ENCODE measurements around the gene TMEM181. TPM values are rescaled to one million over a fixed set of nuclear protein-coding genes. Genes with fewer than 3 reads are reported as not detected.
A peak's percentile ranks its signal among the peaks of the same experiment; 100 is the strongest.

TMEM181 gene
- 38.5 TPM for polyA plus RNA-seq
- long read RNA-seq, donor 1: 0 reads
- long read RNA-seq, donor 2, full-length matches to known transcripts: 1 of 356 reads
- long read RNA-seq, donor 2, partial matches to known transcripts: 185 of 356 reads
- long read RNA-seq, donor 2, other reads (novel, unspliced or antisense): 170 of 356 reads
- long read RNA-seq, donor 3, partial matches to known transcripts: 383 of 628 reads
- long read RNA-seq, donor 3, other reads (novel, unspliced or antisense): 245 of 628 reads
- long read RNA-seq, donor 4: 0 reads
- long read RNA-seq, donor 5: 0 reads
- long read RNA-seq, donor 6, partial matches to known transcripts: 37 of 255 reads
- long read RNA-seq, donor 6, other reads (novel, unspliced or antisense): 218 of 255 reads
- long read RNA-seq, donor 7: 0 reads
- long read RNA-seq, donor 8: 0 reads
- long read RNA-seq, donor 9, partial matches to known transcripts: 6 of 15 reads
- long read RNA-seq, donor 9, other reads (novel, unspliced or antisense): 9 of 15 reads
- long read RNA-seq, donor 10, full-length matches to known transcripts: 1 of 361 reads
- long read RNA-seq, donor 10, partial matches to known transcripts: 157 of 361 reads
- long read RNA-seq, donor 10, other reads (novel, unspliced or antisense): 203 of 361 reads
- long read RNA-seq, donor 11, full-length matches to known transcripts: 1 of 9 reads
- long read RNA-seq, donor 11, partial matches to known transcripts: 0 of 9 reads
- long read RNA-seq, donor 11, other reads (novel, unspliced or antisense): 8 of 9 reads

- peak; percentile 86 to 92 for DNase-seq
- no CpG with 5 or more reads among the region's 120 CpGs for WGBS (ENCODE audit: insufficient coverage, low lambda C conversion rate)
- peak within 1 kb of the TSS; percentile 77 for H3K27ac ChIP-seq (ENCODE audit: low read length)
- H3K27me3 ChIP-seq (ENCODE audit: control insufficient read depth, insufficient read depth, low read length): no peaks in the 10 kb centered on the region
- H3K4me3 ChIP-seq (ENCODE audit: low read length): peak within 1 kb of the TSS; percentile 73
- no peaks in the 10 kb centered on the region for H3K9me3 ChIP-seq (ENCODE audit: control insufficient read depth, low read depth, low read length)
- H3K36me3 ChIP-seq (ENCODE audit: control insufficient read depth, insufficient read depth, low read length): no peaks in the 10 kb centered on the region
- peaks cover 17% of the 10 kb centered on the region for H3K4me1 ChIP-seq (ENCODE audit: control insufficient read depth, insufficient read depth, low read length)
Observed at GRCh38 chr6:158559895-158560835, at the start of gene TMEM181. Gene TMEM181 (plus strand): TSS chr6:158560091. CDS start chr6:158560225, 134 bp downstream.

DNA sequence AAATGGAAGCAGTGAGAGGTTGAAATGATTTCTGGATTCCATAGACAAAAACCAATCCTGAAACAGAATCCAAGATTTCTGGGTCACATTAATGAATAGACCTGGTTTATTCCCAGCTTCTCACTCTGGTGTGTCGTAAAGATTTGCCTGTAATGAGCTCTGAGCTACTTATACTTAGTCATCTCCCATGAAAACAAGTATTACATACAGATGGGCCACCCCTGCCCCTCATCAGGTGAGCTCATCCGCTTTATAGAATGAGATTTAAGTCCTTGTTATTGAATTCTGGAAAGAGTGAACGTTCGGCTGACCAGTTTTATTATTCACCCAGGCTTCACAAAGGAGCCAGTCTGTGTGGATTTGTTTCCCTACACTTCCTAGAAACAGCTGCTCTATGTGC is 47.1 kb upstream of the TMEM181 start:
- Histone ChIP-seq H3K4me1 (ENCODE audit: control insufficient read depth, insufficient read depth, low read length) (peaks cover 2% of the 10 kb centered on the region), H3K9me3 (ENCODE audit: control insufficient read depth, low read depth, low read length) (no peaks in the 10 kb centered on the region), H3K36me3 (ENCODE audit: control insufficient read depth, insufficient read depth, low read length) (peaks cover 2% of the 10 kb centered on the region), H3K27me3 (ENCODE audit: control insufficient read depth, insufficient read depth, low read length) (peaks cover 3% of the 10 kb centered on the region), H3K4me3 (ENCODE audit: low read length) (no peak overlapping the region), H3K27ac (ENCODE audit: low read length) (no peak overlapping the region)
- 100% methylated on average over 1 of the region's 4 CpGs for WGBS (ENCODE audit: insufficient coverage, low lambda C conversion rate)
- DNase-seq: no peak

DNA sequence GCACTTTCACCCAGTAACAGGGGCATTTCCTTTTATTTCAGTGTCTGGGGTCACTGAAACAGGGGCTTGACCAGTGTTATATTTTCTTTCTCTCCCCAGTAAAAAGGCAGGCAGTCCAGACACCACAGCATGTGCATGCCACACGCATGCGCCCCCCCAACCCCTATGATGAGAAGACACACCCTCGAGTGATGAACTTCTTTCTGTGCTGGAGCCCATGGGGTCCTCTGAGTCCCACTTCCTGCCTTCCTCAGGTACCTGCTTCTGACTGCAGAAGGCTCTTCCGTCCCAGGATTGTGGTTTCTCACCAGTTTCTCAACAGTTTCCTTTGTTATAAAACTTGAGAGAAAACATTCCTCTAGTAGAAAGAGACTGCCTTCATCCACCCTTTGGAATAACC is 45.7 kb upstream of the TMEM181 start:
- no peak for DNase-seq
- H3K27me3 ChIP-seq (ENCODE audit: control insufficient read depth, insufficient read depth, low read length): peaks cover 7% of the 10 kb centered on the region
- no peak overlapping the region for H3K27ac ChIP-seq (ENCODE audit: low read length)
- WGBS (ENCODE audit: insufficient coverage, low lambda C conversion rate): no CpG with 5 or more reads among the region's 4 CpGs
- no peaks in the 10 kb centered on the region for H3K9me3 ChIP-seq (ENCODE audit: control insufficient read depth, low read depth, low read length)
- peaks cover 6% of the 10 kb centered on the region for H3K4me1 ChIP-seq (ENCODE audit: control insufficient read depth, insufficient read depth, low read length)
- H3K4me3 ChIP-seq (ENCODE audit: low read length): no peak overlapping the region
- H3K36me3 ChIP-seq (ENCODE audit: control insufficient read depth, insufficient read depth, low read length): peaks cover 2% of the 10 kb centered on the region

GRCh38 chr6:158514991-158515390 is 44.9 kb upstream of the TMEM181 start:
- Histone ChIP-seq H3K36me3 (ENCODE audit: control insufficient read depth, insufficient read depth, low read length) (peaks cover 2% of the 10 kb centered on the region), H3K27ac (ENCODE audit: low read length) (no peak overlapping the region), H3K4me3 (ENCODE audit: low read length) (no peak overlapping the region), H3K4me1 (ENCODE audit: control insufficient read depth, insufficient read depth, low read length) (peaks cover 6% of the 10 kb centered on the region), H3K27me3 (ENCODE audit: control insufficient read depth, insufficient read depth, low read length) (peaks cover 7% of the 10 kb centered on the region), H3K9me3 (ENCODE audit: control insufficient read depth, low read depth, low read length) (no peaks in the 10 kb centered on the region)
- DNase-seq: no peak
- WGBS (ENCODE audit: insufficient coverage, low lambda C conversion rate): no CpG with 5 or more reads among the region's 8 CpGs

DNA sequence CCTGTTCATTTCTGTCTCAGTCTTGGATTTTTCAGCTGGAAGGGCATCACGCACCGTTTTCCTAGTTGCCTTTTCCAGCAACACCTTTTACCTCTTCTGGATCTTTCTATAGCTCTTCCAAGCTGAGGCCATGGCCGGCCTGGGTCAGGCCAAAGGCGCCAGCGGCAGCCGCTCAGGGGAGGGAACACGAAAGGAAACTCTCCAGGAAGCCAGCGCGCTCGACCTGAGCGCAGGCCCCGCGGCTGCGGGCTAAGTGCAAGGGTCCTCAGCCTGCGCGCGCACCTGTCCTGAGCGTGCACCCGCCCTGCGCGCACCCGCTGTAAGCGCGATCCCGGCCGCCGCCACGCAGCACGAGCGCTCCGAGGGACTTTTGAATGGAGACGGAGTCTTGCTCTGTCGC is 43.8 kb upstream of the TMEM181 start:
- DNase-seq: peak; percentile 65 to 83
- H3K9me3 ChIP-seq (ENCODE audit: control insufficient read depth, low read depth, low read length): no peaks in the 10 kb centered on the region
- H3K36me3 ChIP-seq (ENCODE audit: control insufficient read depth, insufficient read depth, low read length): no peaks in the 10 kb centered on the region
- H3K4me3 ChIP-seq (ENCODE audit: low read length): peak overlapping the region; percentile 17
- WGBS (ENCODE audit: insufficient coverage, low lambda C conversion rate): no CpG with 5 or more reads among the region's 33 CpGs
- peak overlapping the region; percentile 21 for H3K27ac ChIP-seq (ENCODE audit: low read length)
- H3K27me3 ChIP-seq (ENCODE audit: control insufficient read depth, insufficient read depth, low read length): peaks cover 7% of the 10 kb centered on the region
- H3K4me1 ChIP-seq (ENCODE audit: control insufficient read depth, insufficient read depth, low read length): peaks cover 6% of the 10 kb centered on the region

GRCh38 chr6:158517038-158517437 is 42.9 kb upstream of the TMEM181 start:
- Histone ChIP-seq H3K4me1 (ENCODE audit: control insufficient read depth, insufficient read depth, low read length) (peaks cover 6% of the 10 kb centered on the region), H3K27ac (ENCODE audit: low read length) (no peak overlapping the region), H3K36me3 (ENCODE audit: control insufficient read depth, insufficient read depth, low read length) (no peaks in the 10 kb centered on the region), H3K4me3 (ENCODE audit: low read length) (no peak overlapping the region), H3K9me3 (ENCODE audit: control insufficient read depth, low read depth, low read length) (no peaks in the 10 kb centered on the region), H3K27me3 (ENCODE audit: control insufficient read depth, insufficient read depth, low read length) (peaks cover 7% of the 10 kb centered on the region)
- DNase-seq: no peak
- no CpG with 5 or more reads among the region's 8 CpGs for WGBS (ENCODE audit: insufficient coverage, low lambda C conversion rate)

GRCh38 chr6:158517581-158517980 is 42.3 kb upstream of the TMEM181 start:
- H3K9me3 ChIP-seq (ENCODE audit: control insufficient read depth, low read depth, low read length): no peaks in the 10 kb centered on the region
- no CpG with 5 or more reads among the region's 5 CpGs for WGBS (ENCODE audit: insufficient coverage, low lambda C conversion rate)

DNA sequence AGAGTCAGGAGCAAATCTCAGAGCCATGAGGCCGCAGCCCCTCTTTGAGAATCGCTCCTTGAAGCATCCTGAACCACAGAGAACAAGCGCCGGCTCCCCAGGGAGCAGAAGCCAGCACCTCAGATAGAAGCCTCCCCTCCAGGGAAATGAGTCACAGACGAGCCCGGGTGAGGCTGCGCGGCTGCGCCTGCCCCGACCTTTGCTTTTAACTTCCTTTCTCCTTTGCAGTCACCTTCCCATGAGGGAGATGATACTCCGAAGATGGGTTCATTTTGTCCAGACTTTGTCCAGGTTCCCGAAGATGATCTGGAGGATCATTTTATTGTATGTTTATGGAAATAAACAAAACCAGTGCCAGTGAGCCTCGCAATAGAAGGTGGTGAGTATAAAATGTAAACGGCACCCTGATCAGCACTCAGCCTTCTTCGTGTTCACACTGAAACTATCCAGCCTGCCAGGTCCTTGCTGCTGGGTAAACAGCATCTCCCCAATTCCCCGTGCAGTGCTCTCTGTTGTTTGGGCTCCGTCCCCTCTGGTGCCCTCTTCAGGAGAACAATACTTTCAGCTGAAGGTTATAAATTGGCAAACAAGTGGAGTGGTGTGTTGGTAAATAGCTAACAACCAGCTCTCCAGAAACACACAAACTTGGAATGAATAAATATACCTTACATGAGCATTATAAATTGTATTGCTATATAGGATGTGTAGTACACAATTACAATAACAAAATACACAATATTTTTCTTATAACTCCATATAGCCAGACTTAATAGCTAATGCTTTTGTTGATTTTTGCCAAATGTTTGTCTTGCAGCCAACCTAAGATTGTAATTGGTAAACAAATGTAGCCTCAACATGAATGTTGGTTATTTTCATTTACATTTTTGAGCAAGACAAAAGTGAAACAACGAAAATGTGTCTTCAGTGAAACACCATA is 41.4 kb upstream of the TMEM181 start:
- H3K4me1 ChIP-seq (ENCODE audit: control insufficient read depth, insufficient read depth, low read length): peaks cover 6% of the 10 kb centered on the region
- H3K27me3 ChIP-seq (ENCODE audit: control insufficient read depth, insufficient read depth, low read length): peaks cover 7% of the 10 kb centered on the region
- DNase-seq: peak; percentile 33 to 77
- H3K27ac ChIP-seq (ENCODE audit: low read length): no peak overlapping the region
- H3K9me3 ChIP-seq (ENCODE audit: control insufficient read depth, low read depth, low read length): no peaks in the 10 kb centered on the region
- H3K36me3 ChIP-seq (ENCODE audit: control insufficient read depth, insufficient read depth, low read length): no peaks in the 10 kb centered on the region
- 38% methylated on average over 3 of the region's 18 CpGs for WGBS (ENCODE audit: insufficient coverage, low lambda C conversion rate)
- no peak overlapping the region for H3K4me3 ChIP-seq (ENCODE audit: low read length)

More at GRCh38 chr6:158517581-158517980, 42.3 kb upstream of the TMEM181 start:
- Histone ChIP-seq H3K27ac (ENCODE audit: low read length) (no peak overlapping the region), H3K36me3 (ENCODE audit: control insufficient read depth, insufficient read depth, low read length) (no peaks in the 10 kb centered on the region), H3K27me3 (ENCODE audit: control insufficient read depth, insufficient read depth, low read length) (peaks cover 7% of the 10 kb centered on the region), H3K4me3 (ENCODE audit: low read length) (no peak overlapping the region), H3K4me1 (ENCODE audit: control insufficient read depth, insufficient read depth, low read length) (peaks cover 6% of the 10 kb centered on the region)
- DNase-seq: no peak

DNA sequence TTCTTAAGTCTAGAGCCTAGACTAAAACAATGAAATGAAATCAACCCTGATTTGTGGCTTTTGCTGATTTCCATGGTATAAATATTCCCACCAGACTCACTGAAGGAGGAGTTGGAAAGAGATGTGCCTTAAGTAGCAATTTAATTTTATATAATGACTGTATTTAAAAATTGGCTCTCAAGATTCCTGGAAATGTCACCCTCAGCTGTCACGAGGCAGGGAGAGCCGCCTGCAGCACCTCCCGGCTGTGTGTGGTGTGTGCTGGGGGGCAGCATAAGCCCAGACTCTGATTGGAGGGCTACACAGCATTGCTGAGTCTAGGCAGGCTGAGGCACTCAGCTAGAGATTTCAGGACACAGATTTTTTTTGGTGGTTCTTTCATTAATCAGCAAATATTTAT is 40.6 kb upstream of the TMEM181 start:
- Histone ChIP-seq H3K36me3 (ENCODE audit: control insufficient read depth, insufficient read depth, low read length) (no peaks in the 10 kb centered on the region), H3K27me3 (ENCODE audit: control insufficient read depth, insufficient read depth, low read length) (peaks cover 7% of the 10 kb centered on the region), H3K9me3 (ENCODE audit: control insufficient read depth, low read depth, low read length) (peaks cover 6% of the 10 kb centered on the region), H3K27ac (ENCODE audit: low read length) (no peak overlapping the region), H3K4me3 (ENCODE audit: low read length) (no peak overlapping the region), H3K4me1 (ENCODE audit: control insufficient read depth, insufficient read depth, low read length) (peaks cover 6% of the 10 kb centered on the region)
- DNase-seq: no peak
- WGBS (ENCODE audit: insufficient coverage, low lambda C conversion rate): no CpG with 5 or more reads among the region's 3 CpGs
